RCC 7860 (cell line): ENCODE data around the gene AEBP1.

Experiments
- DNase-seq: peaks from one replicate; pipeline ENCODE4 v3.0.0-alpha.2; 2015; ENCODE audit warnings: low spot score
- FAIRE-seq: peaks from 2 replicates; lab custom pipeline; 2012; peaks lifted over from hg19 to GRCh38; lab: Jason Lieb, UNC

AEBP1 gene

DNA sequence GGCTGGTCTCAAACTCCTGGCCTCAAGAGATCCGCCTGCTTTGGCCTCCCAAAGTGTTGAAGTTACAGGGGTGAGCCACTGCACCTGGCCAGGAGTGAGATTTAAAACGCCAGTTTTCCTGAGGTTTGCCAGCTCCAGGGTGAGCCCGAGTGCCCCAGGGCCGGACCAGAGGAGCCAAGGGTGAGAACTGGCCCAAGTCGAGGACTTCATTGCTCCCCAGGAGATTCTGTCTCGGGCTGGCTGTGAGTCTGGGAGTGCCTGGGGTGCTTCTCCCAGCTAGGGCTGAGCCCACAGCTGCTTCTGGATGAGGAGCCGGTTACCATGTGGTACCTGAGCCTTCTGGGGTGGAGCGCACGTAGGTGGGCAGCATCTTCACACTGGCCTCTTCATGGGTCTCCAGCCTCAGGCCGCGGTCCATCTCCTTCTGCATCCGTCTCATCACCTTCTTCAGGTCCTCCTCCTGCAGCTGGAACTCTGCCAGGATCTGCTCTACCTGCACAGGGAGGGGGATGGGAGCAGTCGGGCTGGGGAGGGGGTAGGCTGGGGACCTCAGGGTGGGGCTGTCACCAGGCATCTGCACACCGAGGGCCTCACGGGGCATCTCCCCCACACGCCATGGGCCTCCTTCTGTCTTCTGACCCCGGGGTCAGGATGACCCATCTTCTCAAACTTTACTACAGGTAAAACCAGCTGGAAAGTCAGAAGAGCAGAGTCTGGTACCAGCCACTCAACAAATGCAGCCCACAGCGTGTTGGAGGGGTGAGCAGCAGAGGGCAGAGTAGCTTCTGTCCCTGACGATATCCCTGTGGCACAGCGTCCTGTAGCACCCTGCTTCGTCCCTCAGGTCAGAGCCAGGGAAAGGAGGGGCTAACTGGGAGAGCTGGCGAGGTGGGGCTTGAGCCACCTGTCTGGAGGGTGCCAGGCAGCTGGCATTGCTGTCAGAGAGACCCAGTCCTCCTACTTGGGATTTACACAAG lies 49.1 kb downstream of the AEBP1 start:
- DNase-seq (no peak), FAIRE-seq (no peak)

DNA sequence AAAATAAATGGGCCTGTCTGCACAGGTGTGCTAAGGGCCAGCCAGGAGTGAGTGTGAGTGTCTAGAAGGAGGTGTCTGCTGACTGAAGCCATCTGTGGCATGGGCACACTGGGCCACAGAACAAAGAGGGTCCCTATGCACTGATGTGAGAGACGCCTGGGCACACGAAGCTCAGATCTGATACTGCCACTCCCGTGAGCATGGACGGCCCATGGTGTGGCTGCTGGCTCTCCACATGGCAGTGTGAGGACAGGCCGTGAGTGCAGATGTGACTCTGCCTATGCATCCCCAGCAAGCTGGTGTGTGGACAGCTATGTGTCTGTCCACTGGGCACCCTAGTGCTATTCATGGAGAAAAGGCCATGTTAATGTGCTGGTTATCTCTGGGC lies 49.8 kb downstream of the AEBP1 start:
- no peak for FAIRE-seq
- DNase-seq, result no peak

DNA sequence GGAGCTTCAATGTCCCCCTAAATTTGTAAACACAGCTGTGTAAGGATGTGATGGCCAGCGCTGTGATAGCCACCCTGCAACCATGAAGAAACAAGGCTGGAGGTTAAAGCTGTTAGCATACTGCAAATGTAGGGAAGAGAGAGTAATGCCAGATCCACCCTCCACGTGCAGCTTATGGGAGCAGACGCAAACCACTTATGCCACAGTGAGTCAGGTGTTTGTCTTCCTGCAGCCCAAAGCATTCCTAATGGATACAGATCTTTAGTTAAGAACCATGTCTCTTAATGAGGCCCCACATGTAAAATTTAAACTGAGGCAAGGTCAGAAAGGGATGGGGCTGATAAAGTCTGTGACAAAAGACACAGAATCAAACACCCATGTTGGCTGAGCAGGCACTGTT lies 50.6 kb downstream of the AEBP1 start:
- no peak for DNase-seq
- no peak for FAIRE-seq

DNA sequence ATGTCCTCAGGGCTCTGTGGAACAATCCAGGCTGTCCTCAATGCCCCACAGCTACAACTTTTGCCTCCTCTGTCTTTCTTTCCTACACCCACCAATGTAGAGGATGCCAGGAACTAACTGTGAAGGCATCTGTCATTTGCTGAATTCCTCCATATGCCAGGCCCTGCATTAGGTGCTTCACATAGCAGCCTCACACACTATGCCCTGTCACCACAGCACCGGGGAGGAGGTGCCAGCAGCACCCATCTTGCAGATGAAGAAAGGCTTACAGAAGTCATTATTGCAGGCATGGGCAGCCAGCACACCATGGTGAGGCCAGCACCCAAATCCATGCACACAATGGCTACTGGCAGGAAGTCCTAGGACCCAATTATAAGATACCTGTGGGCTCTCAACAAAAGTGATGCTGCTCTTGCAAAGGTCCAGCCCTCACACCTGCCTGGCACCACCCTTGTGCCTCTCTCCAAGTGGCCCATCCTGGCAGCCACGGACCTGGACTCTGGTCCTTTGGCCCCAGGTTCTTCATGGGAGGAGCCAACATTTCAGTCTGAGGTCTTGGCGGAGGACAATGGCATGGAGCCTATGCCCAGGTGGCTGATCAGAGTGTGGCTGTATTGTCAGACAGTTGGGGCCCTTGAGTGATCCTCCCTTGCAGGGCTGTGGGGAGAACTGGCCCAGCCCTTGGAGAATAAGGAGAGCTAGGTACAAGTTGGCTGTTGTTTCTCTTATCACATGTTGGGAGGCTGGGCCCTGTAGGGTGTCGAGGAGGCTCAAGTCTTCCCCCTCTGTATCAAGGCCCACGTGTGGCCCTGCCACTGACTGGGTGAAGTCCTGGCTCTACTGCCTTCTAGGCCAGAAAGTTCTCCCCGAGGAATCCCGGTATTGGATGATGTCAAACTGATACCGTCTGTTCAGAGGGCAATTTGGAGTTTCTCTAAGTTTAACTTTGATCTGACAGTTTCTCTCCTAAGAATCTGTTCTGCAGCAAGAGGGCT lies 51.3 kb downstream of the AEBP1 start:
- DNase-seq (no peak), FAIRE-seq (no peak)

DNA sequence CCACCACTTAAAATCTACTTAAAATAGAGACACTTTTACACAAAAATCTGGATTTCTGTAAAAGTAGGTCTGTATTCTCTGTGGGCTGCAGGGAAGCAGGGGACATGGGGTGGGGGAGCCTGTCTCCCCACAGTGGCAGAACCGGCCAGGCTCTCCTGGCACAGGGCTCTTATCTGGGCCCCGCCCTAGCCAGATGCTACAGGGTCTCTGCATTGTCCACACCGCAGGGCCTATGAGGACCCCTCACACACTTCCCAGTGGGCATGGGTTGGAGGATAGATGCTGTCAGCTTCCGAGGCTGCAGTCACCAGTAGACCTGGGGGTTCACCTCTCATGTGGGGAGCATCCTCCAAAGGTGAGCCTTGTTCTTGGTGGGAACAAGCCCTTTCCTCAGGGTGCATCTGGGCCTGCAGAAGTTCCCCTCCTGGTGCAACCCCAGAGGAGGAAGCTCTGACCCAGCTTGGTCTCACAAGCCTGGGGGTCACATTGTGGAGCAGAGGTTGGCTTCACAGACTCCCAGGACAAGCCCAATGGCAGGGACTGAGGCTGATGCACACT lies 52.4 kb downstream of the AEBP1 start:
- DNase-seq, result no peak
- no peak for FAIRE-seq

DNA sequence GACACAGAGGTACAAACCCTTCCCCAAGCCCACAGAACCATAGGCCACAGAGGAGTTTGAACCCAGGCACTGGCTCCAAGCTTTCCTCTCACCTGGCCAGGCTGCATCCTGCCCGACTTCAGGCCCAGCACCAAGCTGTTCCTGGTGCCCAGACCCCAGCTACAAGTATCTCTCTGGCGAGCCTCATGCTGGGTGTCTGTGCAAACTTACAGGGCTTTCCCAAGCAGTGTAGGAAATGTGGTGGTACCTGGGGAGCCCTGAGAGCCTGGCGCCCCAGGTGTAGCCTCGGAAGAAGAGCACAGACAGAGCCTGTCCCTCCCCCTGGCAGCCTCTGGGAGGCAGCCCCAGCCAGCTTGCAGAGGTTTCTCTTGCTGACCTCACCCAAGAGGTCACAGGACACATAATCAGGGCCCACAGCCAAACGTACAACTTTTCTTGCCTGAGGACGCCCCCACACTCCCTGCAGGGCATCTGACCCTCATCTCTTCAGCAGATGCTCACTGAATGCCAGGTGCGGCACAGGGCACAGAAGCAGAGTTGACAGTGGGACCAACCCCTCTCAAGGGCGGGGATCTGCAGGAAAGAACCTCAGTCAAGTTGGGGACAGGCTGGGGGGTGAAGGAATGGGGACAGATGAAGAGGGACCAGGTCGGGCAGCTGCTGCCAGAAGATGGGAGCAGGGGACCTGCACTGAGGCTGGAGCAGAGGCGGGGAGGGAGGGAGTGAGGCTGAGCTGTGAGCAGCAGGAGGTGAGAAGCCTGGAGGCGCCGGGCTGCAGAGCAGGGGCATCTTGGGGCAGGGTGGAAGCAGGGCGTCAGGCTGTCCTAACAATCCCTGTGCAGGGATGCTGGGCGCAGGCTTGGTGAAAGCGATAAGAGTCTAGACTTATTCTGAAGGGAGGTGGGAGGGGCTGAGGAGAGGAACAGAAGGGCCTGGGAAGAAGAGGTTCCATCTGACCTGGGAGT lies 53.3 kb downstream of the AEBP1 start:
- DNase-seq (no peak), FAIRE-seq (no peak)

DNA sequence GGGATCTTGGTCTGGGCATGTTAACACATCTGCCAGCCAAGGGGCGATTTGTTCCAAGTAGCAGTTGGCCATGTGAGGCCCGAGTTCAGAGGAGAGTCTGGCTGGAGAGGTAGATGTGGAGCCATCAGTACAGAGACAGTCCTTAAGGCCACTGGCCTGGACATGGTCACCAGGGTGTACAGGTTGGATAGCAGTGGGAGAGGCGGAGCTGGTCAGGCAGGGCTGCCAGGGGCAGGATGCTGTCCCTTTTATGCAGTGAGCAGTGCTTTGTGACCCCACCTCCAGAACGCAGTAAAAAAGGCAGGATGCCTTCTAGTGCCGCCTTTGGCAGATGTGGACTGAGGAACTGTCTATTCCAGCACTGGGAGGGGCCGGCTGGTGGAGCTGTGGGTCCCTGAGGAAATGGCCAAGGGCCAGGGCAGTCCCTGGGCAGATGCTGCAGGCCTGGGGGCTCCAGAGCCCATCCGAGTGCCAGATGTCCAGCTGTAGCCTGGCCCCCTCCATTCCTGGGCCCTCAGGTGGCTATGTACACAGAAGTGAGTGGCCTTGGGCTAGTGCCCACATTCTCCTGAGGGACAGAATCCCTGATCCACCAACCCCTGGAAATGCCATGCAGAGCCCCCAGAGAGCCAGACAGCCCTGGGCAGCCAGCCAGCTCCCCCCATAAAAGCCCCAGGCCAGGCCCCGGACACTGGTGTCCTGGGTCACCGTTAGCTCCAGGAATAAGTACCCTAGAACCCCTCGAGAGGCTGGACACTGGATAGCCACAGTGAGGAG lies 54.1 kb downstream of the AEBP1 start:
- DNase-seq (no peak), FAIRE-seq (no peak)

DNA sequence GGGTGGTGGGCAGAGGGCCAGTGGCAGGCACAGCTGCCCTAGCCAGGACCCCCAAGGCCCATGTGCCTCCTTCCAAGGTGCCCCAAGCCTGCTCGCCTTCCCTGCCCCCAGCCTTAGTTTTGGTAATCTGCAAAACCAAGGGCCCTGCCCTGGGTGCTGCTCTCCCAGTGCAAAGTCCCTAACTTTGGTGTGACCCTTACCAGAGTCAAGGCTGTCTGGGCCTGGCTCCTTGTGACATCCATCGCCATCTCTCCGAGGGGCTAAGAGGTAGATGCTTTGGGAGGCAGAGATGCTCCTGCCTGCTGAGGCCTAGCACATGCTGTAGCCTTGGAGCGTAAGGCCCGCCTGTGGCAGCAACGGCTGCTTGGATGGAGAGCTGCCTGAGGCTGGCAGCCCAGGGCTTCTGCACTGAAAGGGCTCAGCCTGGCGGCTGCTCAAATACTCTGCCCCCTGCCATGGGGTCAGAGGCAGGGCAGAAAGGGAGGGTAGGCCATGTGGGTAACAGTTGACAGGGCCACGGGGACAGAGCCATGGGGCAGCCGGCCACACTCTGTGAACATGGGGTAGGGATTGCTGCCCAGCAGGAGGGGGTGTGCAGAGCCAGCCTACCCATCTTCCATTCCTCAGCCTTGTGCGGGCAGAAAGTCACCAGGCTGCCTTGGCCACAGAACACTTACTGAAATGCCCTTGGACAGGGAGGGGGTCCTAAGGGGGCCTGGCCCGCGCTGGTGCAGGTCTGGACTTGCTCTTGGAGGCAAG lies 54.9 kb downstream of the AEBP1 start:
- FAIRE-seq, result no peak
- no peak for DNase-seq

DNA sequence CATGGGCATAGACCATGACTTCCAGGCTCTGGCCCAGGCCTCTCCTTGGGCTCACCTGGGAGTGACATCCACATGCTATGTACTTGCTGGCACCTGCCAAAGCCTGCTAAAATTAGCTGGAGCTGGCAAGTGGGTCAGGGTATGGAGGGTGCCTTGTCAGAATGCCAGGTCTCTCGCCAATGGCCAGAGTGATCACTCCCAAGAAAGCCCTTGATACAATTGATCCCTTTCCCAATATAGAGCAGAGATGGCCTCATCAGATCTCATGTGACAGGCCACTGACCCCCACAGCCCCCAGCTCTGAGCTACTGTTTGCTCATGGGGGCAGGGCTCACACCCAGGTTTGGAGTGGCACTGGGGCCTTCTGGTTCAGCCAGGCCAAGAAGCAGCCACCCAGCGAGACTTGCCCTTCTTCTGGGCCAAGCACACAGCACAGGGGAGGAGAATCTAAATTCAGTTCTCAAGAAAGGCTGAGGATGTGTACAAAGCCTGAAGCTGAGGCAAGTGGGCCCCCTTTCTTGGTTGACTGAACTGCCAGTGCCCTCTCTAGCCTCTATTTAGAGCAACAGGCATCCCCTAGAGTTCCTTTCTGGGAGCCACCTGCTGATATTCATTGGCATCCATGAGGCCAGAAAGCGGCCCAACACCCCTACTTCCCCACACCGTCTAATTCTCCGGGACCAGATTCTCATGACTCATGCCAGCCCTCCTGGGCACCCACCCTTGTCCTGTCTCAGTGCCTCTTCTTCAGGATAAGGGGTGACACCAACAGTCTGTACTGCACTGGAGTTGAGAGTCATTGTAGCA lies 55.9 kb downstream of the AEBP1 start:
- FAIRE-seq (no peak), DNase-seq (no peak)

DNA sequence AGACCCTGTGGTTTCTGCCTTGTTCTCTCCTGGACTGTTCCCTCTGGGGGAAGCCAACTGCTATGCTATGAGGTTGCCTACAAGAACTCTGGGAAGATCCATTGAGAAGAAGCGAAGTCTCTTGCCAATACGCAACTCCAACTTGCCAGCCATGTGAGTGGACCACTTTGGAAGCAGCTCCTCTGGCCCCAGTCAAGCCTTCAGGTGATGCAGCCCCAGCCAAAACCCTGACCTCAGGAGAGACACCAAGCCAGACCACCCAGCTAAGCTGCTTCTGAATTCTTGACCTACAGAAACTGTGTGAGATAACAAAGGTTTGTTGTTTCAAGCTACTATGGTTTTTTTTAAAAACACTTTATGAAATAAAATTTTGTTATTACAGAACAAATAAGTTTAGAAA lies 57.2 kb downstream of the AEBP1 start:
- DNase-seq (no peak), FAIRE-seq (no peak)

DNA sequence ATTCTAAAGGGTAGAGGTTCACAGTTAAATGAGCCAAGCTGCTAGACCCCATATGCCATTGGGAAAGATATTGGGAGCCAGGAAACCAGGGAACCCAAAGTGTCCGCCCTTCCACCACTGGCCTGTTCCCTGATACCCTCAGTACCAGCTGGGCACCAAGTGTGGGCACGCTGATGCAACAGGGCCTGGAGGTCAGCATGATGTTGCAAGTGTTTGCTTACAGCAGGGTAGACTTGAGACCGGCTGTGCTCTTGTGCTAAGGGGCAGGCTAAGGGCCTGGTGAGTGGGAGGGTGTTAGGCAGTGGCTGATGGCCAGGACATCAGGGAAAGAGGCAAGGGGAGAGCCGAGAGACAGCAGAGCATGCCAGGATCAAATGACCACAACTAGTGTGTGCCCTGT lies 58.0 kb downstream of the AEBP1 start:
- no peak for FAIRE-seq
- no peak for DNase-seq

DNA sequence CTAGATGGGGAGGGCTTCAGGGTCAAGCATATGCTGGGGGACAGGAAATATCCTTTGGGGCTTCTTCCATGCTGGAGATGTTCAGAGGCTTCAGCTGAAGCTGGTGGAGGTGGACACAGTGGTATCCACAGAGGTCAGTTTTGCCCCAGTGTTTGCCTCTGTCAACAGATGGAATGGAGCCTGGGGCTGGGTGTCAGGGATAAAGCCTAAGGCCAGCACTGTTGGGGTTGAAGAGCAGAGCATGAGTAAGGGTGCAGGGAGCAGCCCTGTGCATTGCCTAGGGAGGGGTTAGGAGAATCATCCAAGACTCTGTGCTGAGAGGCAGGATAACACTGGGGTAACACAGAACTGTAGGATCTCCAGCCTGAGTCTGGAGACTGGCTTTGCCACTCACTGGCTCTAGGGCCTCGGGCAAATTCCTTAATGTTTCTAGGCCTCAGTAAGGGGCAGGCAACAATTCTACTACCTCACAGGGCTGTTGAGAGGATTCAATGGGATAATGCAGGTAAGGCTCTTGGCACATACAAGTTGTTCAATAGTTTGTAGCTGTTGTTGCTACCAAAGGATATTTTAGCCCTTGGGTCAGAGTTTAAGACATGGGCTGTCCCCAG lies 58.7 kb downstream of the AEBP1 start:
- FAIRE-seq (no peak), DNase-seq (no peak)

DNA sequence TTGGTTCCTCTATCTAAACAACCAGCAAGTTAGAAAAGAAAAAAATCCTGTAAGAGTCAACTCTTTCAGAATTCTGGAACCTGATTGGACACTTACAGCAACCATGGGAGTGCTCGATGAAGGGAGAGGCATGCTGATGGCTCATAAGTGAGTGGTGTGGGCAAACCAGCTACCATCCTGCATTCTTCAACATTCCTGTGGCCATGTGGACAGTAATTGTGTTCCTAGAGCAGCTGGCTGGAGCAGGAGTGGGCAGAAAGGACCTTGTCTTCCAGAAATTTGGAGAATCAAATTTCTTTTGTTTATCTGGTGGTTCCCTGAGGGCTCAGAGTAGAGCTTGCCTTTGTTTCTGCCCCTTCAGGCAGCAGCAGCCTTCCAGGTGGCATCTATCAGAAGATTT lies 59.4 kb downstream of the AEBP1 start:
- DNase-seq (peak; percentile 80), FAIRE-seq (peak; percentile 88)
